Esophagus muscularis mucosa (tissue), 4 donors: ENCODE data around the gene CLIC5. TPM values are rescaled to one million over a fixed set of nuclear protein-coding genes. Genes with fewer than 3 reads are reported as not detected.
A peak's percentile ranks its signal among the peaks of the same experiment; 100 is the strongest.

Experiments used
- DNase-seq: peaks from one replicate; pipeline ENCODE4 v3.0.0-alpha.2; 2017; ENCODE audit errors: extremely low spot score
- H3K27ac ChIP-seq, 4 donors: fragments of 200-600 bp; sonication (generic); replicated peaks in 1 of 4; 1 replicate in 3 of 4; 2 replicates in 1 of 4; pipeline ENCODE4 v1.5.1; 2016 to 2019; ENCODE audit warnings: mild to moderate bottlenecking in 1 of 4
- H3K27me3 ChIP-seq, 4 donors: fragments of 200-600 bp; sonication (generic); one replicate each; pipeline versions ENCODE4 v1.5.1 to v1.6.0; 2016 to 2019
- H3K36me3 ChIP-seq, 4 donors: fragments of 200-600 bp; sonication (generic); one replicate each; pipeline ENCODE4 v1.5.1; 2016 to 2019
- H3K4me1 ChIP-seq, 4 donors: fragments of 200-600 bp; sonication (generic); one replicate each; pipeline ENCODE4 v1.5.1; 2016 to 2019
- H3K4me3 ChIP-seq, 4 donors: fragments of 200-600 bp; sonication (generic); 1 replicate in 2 of 4; 2 replicates in 2 of 4; pipeline ENCODE4 v1.5.1; 2016 to 2019; ENCODE audit warnings: mild to moderate bottlenecking in 4 of 4, moderate library complexity in 1 of 4
- H3K9me3 ChIP-seq, 4 donors: fragments of 200-600 bp; sonication (generic); 1 replicate in 3 of 4; 2 replicates in 1 of 4; pipeline ENCODE4 v1.5.1; 2016 to 2019
- EP300 ChIP-seq: sonication (generic); formaldehyde crosslinking; IDR thresholded peaks from one replicate; pipeline ENCODE4 v1.6.1; 2017; ENCODE audit warnings: antibody characterized with exemption
- POLR2A ChIP-seq: fragments of 450-650 bp; IDR thresholded peaks from one replicate; pipeline ENCODE4 v1.6.1; 2017; ENCODE audit warnings: antibody characterized with exemption, moderate library complexity, mild to moderate bottlenecking, low read depth
- POLR2AphosphoS5 ChIP-seq, 2 donors: sonication (generic); formaldehyde crosslinking; IDR thresholded peaks; one replicate each; pipeline ENCODE4 v1.6.1; 2017; ENCODE audit warnings: antibody characterized with exemption in 2 of 2
- WGBS: methylation state at CpG from one replicate; pipeline ENCODE4 v1.1.5; 2018; 5-methylcytosine and 5-hydroxymethylcytosine counted together
- intact Hi-C: fragments of 100-400 bp; cut with DNase I; formaldehyde crosslinking; loops from one replicate; pipeline ENCODE4 v1.15.1; 2023
- total RNA-seq, 4 donors: library from RNA; depleted of rRNA; stranded (reverse); fragments of >200 nt; gene quantifications; one replicate each; pipeline versions ENCODE4 v1.1.0 to v1.2.1, GENCODE V29; 2016
- TF ChIP-seq, protein P1 (sequence below), 3 experiments: fragments of 200-600 bp in 2 of 3; fragments of 450-650 bp in 1 of 3; sonication (generic) in 2 of 3; IDR thresholded peaks; one replicate each; pipeline ENCODE4 v1.5.1; 2017 to 2019; ENCODE audit warnings: antibody characterized with exemption in 3 of 3, mild to moderate bottlenecking in 2 of 3, moderate library complexity in 1 of 3

CLIC5 gene
- total RNA-seq, 4 donors from 2014 or later, result 5.3 to 7.2 (median 6.3) TPM

DNA sequence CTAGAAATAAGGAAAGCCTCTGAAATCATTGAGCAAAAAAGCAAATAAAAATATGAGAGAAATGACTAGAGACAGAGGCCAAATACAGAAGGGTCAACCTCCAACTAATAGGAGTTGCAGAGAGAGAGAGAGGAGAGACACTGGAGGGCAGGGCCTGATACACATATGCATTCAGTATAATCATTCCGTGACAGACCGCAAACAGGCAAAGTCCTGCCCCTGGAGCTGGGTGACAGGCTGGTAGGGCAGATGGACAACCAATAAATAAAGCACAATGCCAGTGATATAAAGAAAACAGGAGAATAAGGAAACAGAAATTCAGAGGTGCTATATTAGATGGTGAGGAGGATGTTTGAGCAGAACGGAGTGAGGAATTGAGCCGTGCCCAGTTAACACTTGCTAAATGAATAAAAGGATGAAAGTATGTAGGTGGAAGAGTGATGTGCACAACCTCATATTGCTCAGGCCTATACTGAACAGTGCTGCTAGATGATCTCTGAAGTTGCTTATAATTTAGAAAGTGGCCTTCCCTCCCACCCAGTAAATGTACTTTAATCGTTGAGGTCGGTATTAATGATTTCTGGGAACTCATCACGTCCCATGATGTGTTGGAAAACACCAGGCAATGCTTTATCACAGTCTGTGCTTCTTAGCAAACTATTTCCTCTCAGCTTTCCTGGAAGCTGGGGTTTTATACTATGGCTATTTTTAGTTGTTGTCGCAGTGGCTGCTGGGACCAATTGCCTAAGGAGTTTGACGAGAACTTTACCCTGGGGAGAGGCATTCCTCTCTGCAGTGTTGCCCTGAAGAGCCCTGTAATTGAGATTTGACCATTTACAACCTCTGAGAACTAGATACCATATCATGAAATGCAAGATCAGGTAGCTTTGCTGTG, 37.6 kb upstream of the CLIC5 start:
- TF ChIP-seq POLR2A, result no peak
- peak; percentile 25 to 52 for TF ChIP-seq POLR2AphosphoS5 (IDR thresholded peaks at IDR 0.05)
- TF ChIP-seq, protein P1, sequence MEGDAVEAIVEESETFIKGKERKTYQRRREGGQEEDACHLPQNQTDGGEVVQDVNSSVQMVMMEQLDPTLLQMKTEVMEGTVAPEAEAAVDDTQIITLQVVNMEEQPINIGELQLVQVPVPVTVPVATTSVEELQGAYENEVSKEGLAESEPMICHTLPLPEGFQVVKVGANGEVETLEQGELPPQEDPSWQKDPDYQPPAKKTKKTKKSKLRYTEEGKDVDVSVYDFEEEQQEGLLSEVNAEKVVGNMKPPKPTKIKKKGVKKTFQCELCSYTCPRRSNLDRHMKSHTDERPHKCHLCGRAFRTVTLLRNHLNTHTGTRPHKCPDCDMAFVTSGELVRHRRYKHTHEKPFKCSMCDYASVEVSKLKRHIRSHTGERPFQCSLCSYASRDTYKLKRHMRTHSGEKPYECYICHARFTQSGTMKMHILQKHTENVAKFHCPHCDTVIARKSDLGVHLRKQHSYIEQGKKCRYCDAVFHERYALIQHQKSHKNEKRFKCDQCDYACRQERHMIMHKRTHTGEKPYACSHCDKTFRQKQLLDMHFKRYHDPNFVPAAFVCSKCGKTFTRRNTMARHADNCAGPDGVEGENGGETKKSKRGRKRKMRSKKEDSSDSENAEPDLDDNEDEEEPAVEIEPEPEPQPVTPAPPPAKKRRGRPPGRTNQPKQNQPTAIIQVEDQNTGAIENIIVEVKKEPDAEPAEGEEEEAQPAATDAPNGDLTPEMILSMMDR (IDR thresholded peaks at IDR 0.05), result no peak
- TF ChIP-seq EP300, result peak; percentile 24
- peak; percentile 53 for DNase-seq
- Histone ChIP-seq H3K36me3 (no peaks in the 10 kb centered on the region), H3K27me3 (no peaks in the 10 kb centered on the region), H3K9me3 (no peaks in the 10 kb centered on the region), H3K27ac (peak overlapping the region; percentile 22 to 56 (median 44)), H3K4me3 (no peak overlapping the region), H3K4me1 (peaks cover 0 to 28% (median 5%) of the 10 kb centered on the region in 4 donors)
- intact Hi-C loops, result no loop called here
- 76% methylated on average over 9 of the region's 9 CpGs for WGBS

DNA sequence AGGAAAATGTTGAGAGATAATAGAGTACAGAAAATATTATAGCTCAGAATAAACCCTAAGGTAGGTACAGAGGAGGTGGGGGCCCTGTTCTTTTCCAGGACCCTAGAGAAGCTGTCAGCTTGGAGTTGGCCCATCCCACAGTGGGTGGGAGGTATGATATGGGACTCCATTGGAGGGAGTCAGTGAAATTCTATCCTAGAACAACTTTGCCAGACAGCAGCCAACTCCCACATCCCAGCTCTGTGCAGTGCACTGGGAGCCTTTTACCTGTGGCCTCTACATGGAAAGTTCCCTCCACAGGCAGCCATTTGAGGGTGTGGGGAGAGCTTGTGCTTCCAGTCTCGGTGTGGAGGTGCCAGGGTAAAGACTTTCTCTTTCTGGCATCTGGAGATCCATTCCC, 36.8 kb upstream of the CLIC5 start:
- Histone ChIP-seq H3K27me3 (no peaks in the 10 kb centered on the region), H3K4me1 (peaks cover 0 to 28% (median 5%) of the 10 kb centered on the region in 4 donors), H3K36me3 (no peaks in the 10 kb centered on the region), H3K27ac (peak overlapping the region in 3 of 4 donors; percentile 40 to 56 (median 48)), H3K4me3 (no peak overlapping the region), H3K9me3 (no peaks in the 10 kb centered on the region)
- 93% methylated on average over 1 of the region's 1 CpG for WGBS
- TF ChIP-seq POLR2A, result no peak
- TF ChIP-seq EP300, result no peak
- TF ChIP-seq, protein P1 (IDR thresholded peaks at IDR 0.05), result no peak
- no peak for TF ChIP-seq POLR2AphosphoS5 (IDR thresholded peaks at IDR 0.05)
- intact Hi-C loops, result no loop called here
- DNase-seq, result peak; percentile 45

DNA sequence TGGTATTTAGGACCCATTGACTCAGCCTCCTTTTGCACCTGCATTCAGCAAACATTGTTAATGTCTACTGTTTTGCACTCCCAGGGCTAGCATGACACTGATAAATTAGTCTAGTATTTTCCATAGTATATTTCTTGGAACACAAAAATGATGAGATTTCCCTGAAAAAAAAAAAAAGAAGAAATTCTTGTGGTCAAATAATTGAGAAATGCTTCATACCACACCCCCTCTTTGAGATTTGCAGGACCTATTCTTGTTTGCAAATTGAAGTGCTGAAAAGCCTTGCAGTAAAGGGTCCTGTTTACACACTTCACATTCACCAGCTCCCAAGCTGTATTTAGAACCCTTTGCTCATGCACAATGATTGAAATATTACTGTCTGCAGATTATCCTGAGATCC, 36.3 kb upstream of the CLIC5 start:
- H3K4me3 ChIP-seq, result no peak overlapping the region
- peak overlapping the region in 1 of 4 donors; percentile 48 for H3K27ac ChIP-seq
- no peaks in the 10 kb centered on the region for H3K9me3 ChIP-seq
- TF ChIP-seq EP300, result no peak
- no peak for TF ChIP-seq POLR2AphosphoS5 (IDR thresholded peaks at IDR 0.05)
- TF ChIP-seq, protein P1 (IDR thresholded peaks at IDR 0.05), result no peak
- no peak for TF ChIP-seq POLR2A
- peaks cover 0 to 28% (median 5%) of the 10 kb centered on the region in 4 donors for H3K4me1 ChIP-seq
- DNase-seq, result peak; percentile 47
- H3K27me3 ChIP-seq, result no peaks in the 10 kb centered on the region
- intact Hi-C loops, result no loop called here
- no peaks in the 10 kb centered on the region for H3K36me3 ChIP-seq

DNA sequence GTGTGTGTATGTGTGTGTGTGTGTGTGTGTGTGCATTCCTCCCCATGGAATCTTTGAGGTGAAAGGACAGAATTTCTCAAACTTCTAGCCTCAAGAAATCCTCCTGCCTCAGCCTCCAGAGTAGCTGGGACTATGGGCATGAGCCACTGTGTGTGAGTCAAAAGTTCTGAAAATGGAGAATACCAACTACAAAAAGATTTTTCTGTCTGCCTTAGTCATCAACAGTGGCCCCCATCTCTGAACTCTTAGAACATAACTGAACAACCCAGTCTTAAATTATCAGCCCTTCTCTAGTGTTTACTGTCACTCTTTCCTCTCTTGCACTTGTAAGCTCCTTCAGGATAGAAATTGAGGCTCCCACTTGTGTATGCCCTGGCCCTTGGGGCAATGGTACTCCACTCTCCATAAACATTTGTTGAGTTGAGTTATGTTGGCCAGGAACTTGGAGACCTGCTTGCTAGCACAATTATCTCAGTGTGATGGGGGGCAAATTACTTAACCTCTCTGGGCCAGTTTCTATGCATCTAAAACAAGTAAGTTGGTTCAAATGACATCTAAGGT, 35.3 kb upstream of the CLIC5 start:
- Histone ChIP-seq H3K9me3 (no peaks in the 10 kb centered on the region), H3K27me3 (no peaks in the 10 kb centered on the region), H3K27ac (no peak overlapping the region), H3K4me3 (no peak overlapping the region), H3K4me1 (peaks cover 0 to 28% (median 5%) of the 10 kb centered on the region in 4 donors), H3K36me3 (no peaks in the 10 kb centered on the region)
- TF ChIP-seq, protein P1 (IDR thresholded peaks at IDR 0.05), result no peak
- TF ChIP-seq EP300, result no peak
- TF ChIP-seq POLR2A, result no peak
- no peak for TF ChIP-seq POLR2AphosphoS5 (IDR thresholded peaks at IDR 0.05)
- DNase-seq, result peak; percentile 60
- intact Hi-C loops, result no loop called here
